Breast epithelium (tissue), 4 donors: Measurements from ENCODE around the gene BCL11B. TPM values are rescaled to one million over a fixed set of nuclear protein-coding genes. Genes with fewer than 3 reads are reported as not detected.

Experiments used
- DNase-seq, 2 donors: peaks; one replicate each; pipeline ENCODE4 v3.0.0-alpha.2; 2019; ENCODE audit warnings: low spot score in 2 of 2
- H3K27ac ChIP-seq, 2 donors: fragments of 200-600 bp; sonication (generic) in 1 of 2; one replicate each; pipeline ENCODE4 v1.5.1; 2016 to 2019; ENCODE audit warnings: mild to moderate bottlenecking in 1 of 2
- H3K27me3 ChIP-seq, 2 donors: fragments of 200-600 bp; sonication (generic) in 1 of 2; one replicate each; pipeline versions ENCODE4 v1.5.1 to v1.6.0; 2017 to 2019; ENCODE audit warnings: control low read depth in 1 of 2, mild to moderate bottlenecking in 1 of 2
- H3K36me3 ChIP-seq: fragments of 200-600 bp; one replicate; pipeline ENCODE4 v1.5.1; 2019
- H3K4me1 ChIP-seq, 2 donors: fragments of 200-600 bp; sonication (generic); one replicate each; pipeline ENCODE4 v1.5.1; 2016 to 2019; ENCODE audit warnings: control low read depth in 1 of 2
- H3K4me3 ChIP-seq, 3 donors: fragments of 200-600 bp; sonication (generic); 1 replicate in 2 of 3; 2 replicates in 1 of 3; pipeline ENCODE4 v1.5.1; 2016 to 2019; ENCODE audit warnings: mild to moderate bottlenecking in 3 of 3, moderate library complexity in 2 of 3
- H3K9me3 ChIP-seq, 2 donors: fragments of 200-600 bp; sonication (generic) in 1 of 2; one replicate each; pipeline ENCODE4 v1.5.1; 2016 to 2019; ENCODE audit warnings: control low read depth in 1 of 2
- CTCF ChIP-seq, 3 donors: fragments of 450-650 bp; IDR thresholded peaks; one replicate each; pipeline ENCODE4 v1.5.1; 2016 to 2017; ENCODE audit warnings: antibody characterized with exemption in 3 of 3, mild to moderate bottlenecking in 3 of 3, moderate library complexity in 3 of 3
- POLR2A ChIP-seq: fragments of 450-650 bp; IDR thresholded peaks from one replicate; pipeline ENCODE4 v1.6.1; 2016; ENCODE audit warnings: antibody characterized with exemption, mild to moderate bottlenecking, moderate library complexity
- POLR2AphosphoS5 ChIP-seq, 3 donors: sonication (generic); formaldehyde crosslinking; IDR thresholded peaks; one replicate each; pipeline ENCODE4 v1.6.1; 2017; ENCODE audit warnings: antibody characterized with exemption in 3 of 3
- intact Hi-C: fragments of 100-400 bp; cut with DNase I; formaldehyde crosslinking; loops from one replicate; pipeline ENCODE4 v1.15.1; 2023; ENCODE audit warnings: low total_unique reads
- total RNA-seq, 3 donors: library from RNA; depleted of rRNA; stranded (reverse); fragments of >200 nt; gene quantifications; one replicate each; pipeline ENCODE4 v1.1.0, GENCODE V29; 2016

BCL11B gene
- total RNA-seq, 3 donors from 2014 or later, result 0.96 to 3.9 (median 2.6) TPM

DNA sequence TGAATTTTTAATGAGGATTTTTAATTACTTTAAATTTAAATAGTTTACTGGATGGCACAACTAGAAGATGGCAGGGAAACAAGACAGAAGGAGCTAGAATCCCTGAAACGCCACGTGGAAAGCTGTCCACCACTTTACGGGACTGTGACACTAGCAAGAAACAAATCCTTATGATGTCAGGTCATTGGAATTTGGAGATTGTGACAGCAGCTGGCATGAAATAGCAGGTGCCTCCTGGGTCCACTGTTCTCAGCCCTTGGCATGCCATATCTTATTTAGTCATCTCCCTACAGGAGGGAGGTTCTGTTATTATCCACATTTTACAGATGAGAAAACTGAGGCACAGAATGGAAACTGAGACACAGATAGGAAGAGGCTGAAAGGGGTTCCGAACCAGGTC, 113.8 kb downstream of the BCL11B start:
- intact Hi-C loops, result no loop called here
- peak; percentile 10 to 45 for DNase-seq

DNA sequence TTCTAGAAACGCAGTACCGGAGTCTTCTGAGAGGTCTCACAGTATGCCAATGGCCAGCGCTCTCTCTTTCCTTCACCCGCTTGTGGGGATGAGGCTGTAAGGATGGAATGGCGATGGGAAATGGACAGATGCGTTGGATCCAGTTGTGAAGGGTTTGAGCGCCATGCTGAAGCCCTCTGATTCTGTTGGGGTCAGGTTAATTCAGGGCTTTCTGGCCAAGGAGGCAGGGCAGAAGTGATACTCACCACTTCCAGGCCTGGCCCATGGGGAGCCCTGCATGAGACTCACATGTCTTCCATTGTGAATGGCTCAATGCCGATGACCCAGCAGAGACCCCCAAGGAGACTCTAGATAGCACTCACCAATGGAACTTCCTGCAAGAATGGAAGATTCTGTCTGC, 114.3 kb downstream of the BCL11B start:
- no peak for TF ChIP-seq POLR2A
- TF ChIP-seq CTCF (IDR thresholded peaks at IDR 0.05), result no peak
- no peak for TF ChIP-seq POLR2AphosphoS5 (IDR thresholded peaks at IDR 0.05)
- intact Hi-C loops, result no loop called here
- H3K4me3 ChIP-seq, result no peak overlapping the region
- H3K4me1 ChIP-seq, result peaks cover 0 to 7% of the 10 kb centered on the region in 2 donors
- peak in 1 of 2 donors; percentile 12 for DNase-seq
- no peaks in the 10 kb centered on the region for H3K36me3 ChIP-seq
- no peak overlapping the region for H3K27ac ChIP-seq
- H3K9me3 ChIP-seq, result no peaks in the 10 kb centered on the region
- no peaks in the 10 kb centered on the region for H3K27me3 ChIP-seq

More for the DNA sequence above, 113.8 kb downstream of the BCL11B start:
- TF ChIP-seq POLR2A, result no peak
- Histone ChIP-seq H3K4me3 (no peak overlapping the region), H3K27me3 (no peaks in the 10 kb centered on the region), H3K4me1 (peaks cover 0 to 7% of the 10 kb centered on the region in 2 donors), H3K27ac (no peak overlapping the region), H3K36me3 (no peaks in the 10 kb centered on the region), H3K9me3 (no peaks in the 10 kb centered on the region)

DNA sequence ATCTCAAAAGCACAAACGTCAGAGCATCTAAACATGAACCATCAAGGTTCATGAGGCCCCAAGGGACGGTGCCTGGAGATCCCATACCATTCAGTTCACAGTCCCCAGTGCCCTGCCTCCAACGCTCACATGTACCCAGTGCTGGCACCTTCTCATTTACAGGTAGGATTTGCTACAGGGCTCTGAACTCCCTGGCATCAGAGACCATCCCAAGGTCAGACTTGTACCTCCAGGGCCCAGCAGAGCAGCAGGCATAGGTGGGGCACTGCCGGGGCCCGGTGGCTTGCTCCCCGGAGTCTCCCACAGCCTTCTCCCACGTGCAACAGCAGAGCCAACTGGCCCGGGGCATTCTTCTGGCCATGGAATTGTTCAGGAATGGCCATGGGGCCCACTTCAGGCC, 114.8 kb downstream of the BCL11B start:
- Histone ChIP-seq H3K36me3 (no peaks in the 10 kb centered on the region), H3K4me3 (no peak overlapping the region), H3K9me3 (no peaks in the 10 kb centered on the region), H3K27me3 (no peaks in the 10 kb centered on the region), H3K4me1 (peaks cover 0 to 7% of the 10 kb centered on the region in 2 donors), H3K27ac (no peak overlapping the region)
- TF ChIP-seq POLR2A, result no peak
- TF ChIP-seq POLR2AphosphoS5 (IDR thresholded peaks at IDR 0.05), result no peak
- no peak for TF ChIP-seq CTCF (IDR thresholded peaks at IDR 0.05)
- DNase-seq, result peak in 1 of 2 donors; percentile 33
- intact Hi-C loops, result no loop called here

- H3K4me1 ChIP-seq, result peaks cover 0 to 7% of the 10 kb centered on the region in 2 donors
- no peak for TF ChIP-seq CTCF (IDR thresholded peaks at IDR 0.05)
- no peak for TF ChIP-seq POLR2A
- TF ChIP-seq POLR2AphosphoS5 (IDR thresholded peaks at IDR 0.05), result no peak
- H3K4me3 ChIP-seq, result no peak overlapping the region
- no peaks in the 10 kb centered on the region for H3K9me3 ChIP-seq
- H3K36me3 ChIP-seq, result no peaks in the 10 kb centered on the region
- H3K27ac ChIP-seq, result no peak overlapping the region
- intact Hi-C loops, result no loop called here
- no peak for DNase-seq
- H3K27me3 ChIP-seq, result no peaks in the 10 kb centered on the region
Observed at GRCh38 chr14:99156814-99157213, 115.2 kb downstream of the BCL11B start.

DNA sequence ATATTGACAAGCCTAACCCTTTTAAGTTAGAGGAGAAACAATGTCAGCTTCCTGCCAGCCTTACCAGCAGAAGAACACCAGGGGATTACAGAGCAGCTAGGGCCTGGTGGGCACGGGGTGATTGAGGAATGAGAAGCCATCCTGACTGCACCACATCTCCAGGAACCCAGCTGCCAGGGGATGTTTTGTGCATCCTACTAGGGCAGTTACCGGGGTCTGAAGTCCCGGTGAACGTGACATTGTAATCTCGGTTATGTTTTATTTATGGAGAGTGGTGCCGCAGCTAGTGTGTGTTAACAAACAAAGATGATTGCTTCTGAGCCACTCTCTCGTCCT, 115.9 kb downstream of the BCL11B start:
- H3K4me1 ChIP-seq, result peaks cover 0 to 7% of the 10 kb centered on the region in 2 donors
- H3K27ac ChIP-seq, result no peak overlapping the region
- H3K4me3 ChIP-seq, result no peak overlapping the region
- DNase-seq, result no peak
- TF ChIP-seq POLR2A (no peak), POLR2AphosphoS5 (IDR thresholded peaks at IDR 0.05) (no peak), CTCF (IDR thresholded peaks at IDR 0.05) (no peak)
- no peaks in the 10 kb centered on the region for H3K36me3 ChIP-seq
- H3K27me3 ChIP-seq, result no peaks in the 10 kb centered on the region
- no peaks in the 10 kb centered on the region for H3K9me3 ChIP-seq
- intact Hi-C loops, result no loop called here
